Endothelial cell of umbilical vein (primary cell): ENCODE measurements around the gene UBAP2L. TPM values are rescaled to one million over a fixed set of nuclear protein-coding genes. Genes with fewer than 3 reads are reported as not detected.

ENCODE experiments used
- BruUV-seq: library from RNA; stranded (reverse); fragments of 400-500 nt; replicated peaks from 2 replicates; lab custom pipeline; 2021; lab: Mats Ljungman, UMichigan
- CTCF ChIA-PET: fragments of 300-600, 350-600 bp; sonication (Branson Sonifier 250); formaldehyde crosslinking; loops from one replicate; lab custom pipeline; 2021; ENCODE audit warnings: antibody characterized with exemption, inconsistent platforms; lab: Charles Lee
- POLR2A ChIA-PET: fragments of 300-600, 350-600 bp; sonication (Branson Sonifier 250); formaldehyde crosslinking; loops from one replicate; lab custom pipeline; 2021; ENCODE audit warnings: antibody characterized with exemption, inconsistent platforms; lab: Charles Lee
- DNase-seq: peaks from one replicate; pipeline ENCODE4 v3.0.0-alpha.2; 2011; ENCODE audit warnings: low read depth, low spot score
- FAIRE-seq: peaks from 2 replicates; lab custom pipeline; 2011; peaks lifted over from hg19 to GRCh38; lab: Jason Lieb, UNC
- H2AFZ ChIP-seq: 2 replicates; pipeline ENCODE4 v1.6.0; 2012; ENCODE audit warnings: low read depth, low read length, control low read depth, inconsistent platforms
- H3K27ac ChIP-seq: 2 replicates; pipeline ENCODE4 v1.5.1; 2011; ENCODE audit warnings: low read depth, mild to moderate bottlenecking, control low read depth, low read length, moderate library complexity; ENCODE audit not compliant: insufficient read depth
- H3K27me3 ChIP-seq, 2 experiments: 2 replicates each; pipeline versions ENCODE4 v1.6.0 to v1.6.1; 2011; ENCODE audit warnings: low read length in 2 of 2, mixed read lengths in 1 of 2; ENCODE audit not compliant: control insufficient read depth in 2 of 2, insufficient read depth in 2 of 2
- H3K36me3 ChIP-seq, 2 experiments: 2 replicates in 1 of 2; 3 replicates in 1 of 2; pipeline ENCODE4 v1.5.1; 2011; ENCODE audit warnings: low read length in 2 of 2, mild to moderate bottlenecking in 1 of 2, moderate library complexity in 1 of 2; ENCODE audit not compliant: control insufficient read depth in 2 of 2, insufficient read depth in 2 of 2; ENCODE audit errors: extremely low read depth in 1 of 2
- H3K4me1 ChIP-seq: 3 replicates; pipeline ENCODE4 v1.5.1; 2011; ENCODE audit warnings: mild to moderate bottlenecking, low read length; ENCODE audit not compliant: control insufficient read depth, insufficient read depth; ENCODE audit errors: extremely low read depth
- H3K4me2 ChIP-seq: 2 replicates; pipeline ENCODE4 v1.6.1; 2011; ENCODE audit warnings: low read length, control low read depth, mixed read lengths; ENCODE audit not compliant: insufficient read depth
- H3K4me3 ChIP-seq, 3 experiments: fragments of 200-600 bp in 1 of 3; sonication (generic), shearing (Covaris generic) in 1 of 3; replicated peaks in 1 of 3; 2 replicates each; pipeline ENCODE4 v1.5.1; 2011 to 2016; ENCODE audit warnings: control low read depth in 3 of 3, low read length in 3 of 3, mild to moderate bottlenecking in 2 of 3, inconsistent platforms in 1 of 3, low read depth in 1 of 3, moderate library complexity in 1 of 3; ENCODE audit not compliant: insufficient read depth in 1 of 3
- H3K79me2 ChIP-seq: 2 replicates; pipeline ENCODE4 v1.6.0; 2012; ENCODE audit warnings: low read length, inconsistent platforms; ENCODE audit not compliant: control insufficient read depth, insufficient read depth
- H3K9ac ChIP-seq: replicated peaks from 2 replicates; pipeline ENCODE3; 2011; ENCODE audit warnings: low read length, control low read depth; ENCODE audit not compliant: insufficient read depth; ENCODE audit errors: extremely low read depth
- H3K9me1 ChIP-seq: replicated peaks from 3 replicates; pipeline ENCODE4 v1.6.0; 2011; ENCODE audit warnings: mild to moderate bottlenecking, low read length; ENCODE audit not compliant: control insufficient read depth, insufficient read depth; ENCODE audit errors: extremely low read depth
- H3K9me3 ChIP-seq: replicated peaks from 2 replicates; pipeline ENCODE4 v1.5.1; 2012; ENCODE audit warnings: low read length, inconsistent platforms; ENCODE audit not compliant: control insufficient read depth, insufficient read depth
- H4K20me1 ChIP-seq: replicated peaks from 2 replicates; pipeline ENCODE3; 2011; ENCODE audit warnings: mild to moderate bottlenecking, low read length; ENCODE audit not compliant: control insufficient read depth, insufficient read depth; ENCODE audit errors: extremely low read depth
- CTCF ChIP-seq, 2 donors: IDR thresholded peaks; 1 replicate in 1 of 2; 2 replicates in 1 of 2; pipeline ENCODE4 v1.5.1; 2011; ENCODE audit warnings: low read length in 2 of 2, mild to moderate bottlenecking in 2 of 2, moderate library complexity in 2 of 2, control low read depth in 1 of 2, inconsistent platforms in 1 of 2, low read depth in 1 of 2; ENCODE audit not compliant: insufficient read depth in 1 of 2; ENCODE audit errors: extremely low read depth in 1 of 2
- FOS ChIP-seq: IDR thresholded peaks from 2 replicates; pipeline ENCODE4 v1.6.1; 2011; ENCODE audit warnings: mild to moderate bottlenecking, low read length, moderate library complexity, borderline replicate concordance; ENCODE audit not compliant: insufficient read depth
- JUN ChIP-seq: IDR thresholded peaks from 2 replicates; pipeline ENCODE4 v1.6.1; 2011; ENCODE audit warnings: borderline replicate concordance, low read depth; ENCODE audit not compliant: insufficient read length, insufficient read depth
- MAX ChIP-seq: IDR thresholded peaks from 2 replicates; pipeline ENCODE4 v1.6.1; 2011; ENCODE audit not compliant: insufficient read depth, insufficient read length
- MYC ChIP-seq: IDR thresholded peaks from one replicate; pipeline ENCODE4 v1.6.1; 2011; ENCODE audit warnings: mild to moderate bottlenecking, low read depth, low read length
- POLR2AphosphoS5 ChIP-seq: IDR thresholded peaks from 2 replicates; pipeline ENCODE4 v1.6.1; 2012; ENCODE audit warnings: low read depth, mild to moderate bottlenecking, control low read depth, low read length, moderate library complexity; ENCODE audit not compliant: insufficient read depth
- dilution Hi-C: fragments of 300-500 bp; cut with MboI; formaldehyde crosslinking; loops from one replicate; pipeline ENCODE4 v1.15.0; 2019; ENCODE audit warnings: low sequenced_read_pairs; ENCODE audit not compliant: extremely low pct_ligation_motif_present
- intact Hi-C: fragments of 100-400 bp; cut with micrococcal nuclease; formaldehyde crosslinking; loops from one replicate; pipeline ENCODE4 v1.10.0; 2022
- polyA plus RNA-seq, 4 experiments: library from polyadenylated mRNA; depleted of rRNA in 3 of 4; stranded (reverse) in 3 of 4; unstranded in 1 of 4; fragments of >200 nt; gene quantifications; 2 replicates each; pipeline versions ENCODE4 v1.2.1 to v1.2.3, GENCODE V29; 2011 to 2012; ENCODE audit warnings: missing spikeins in 1 of 4
- total RNA-seq: library from RNA; stranded (reverse); gene quantifications from 2 replicates; pipeline ENCODE4 v1.2.3, GENCODE V29; 2021

UBAP2L gene
- total and polyA plus RNA-seq, 2 donors (not counting 3 experiments of a cell fraction or from before 2014, with no cell fraction given) = 229 to 280 TPM

- H3K4me3 ChIP-seq = peak overlapping the region; percentile 43 to 93 (median 60)
- no peak overlapping the region for H2AFZ ChIP-seq
- dilution Hi-C loops (no loop called here), intact Hi-C loops (no loop called here)
- no peaks in the 10 kb centered on the region for H4K20me1 ChIP-seq
- H3K9me1 ChIP-seq = no peaks in the 10 kb centered on the region
- peaks cover 75% of the 10 kb centered on the region for H3K79me2 ChIP-seq
- H3K4me1 ChIP-seq = peaks cover 25% of the 10 kb centered on the region
- POLR2A ChIA-PET = interaction anchor here (1.3 kb wide), 1 partner anchor 20 kb away, joined by 6 read pairs; no protein-coding TSS in a partner anchor
- H3K36me3 ChIP-seq = peaks cover 5 to 6% of the 10 kb centered on the region in 2 experiments
- CTCF ChIA-PET = interaction anchor here (1.2 to 2.4 kb wide), 5 partner anchors 9 to 115 kb away, joined by 3 to 25 read pairs (median 4); partner anchors contain the start of gene HAX1
- no peaks in the 10 kb centered on the region for H3K27me3 ChIP-seq
- BruUV-seq = no TSS peak
- no peaks in the 10 kb centered on the region for H3K9me3 ChIP-seq
- H3K27ac ChIP-seq = peak overlapping the region; percentile 93
- no peak for DNase-seq
- peak overlapping the region; percentile 98 for H3K9ac ChIP-seq
- no peak for FAIRE-seq
- H3K4me2 ChIP-seq = peak overlapping the region; percentile 93
- TF ChIP-seq POLR2AphosphoS5 = no peak
- no peak for TF ChIP-seq CTCF (IDR thresholded peaks at IDR 0.05; ENCODE audit: extremely low read depth in 1 of 2, insufficient read depth in 1 of 2, low read depth in 1 of 2, low read length in 2 of 2)
- no peak for TF ChIP-seq MYC
- TF ChIP-seq MAX = no peak
- no peak for TF ChIP-seq JUN
- TF ChIP-seq FOS = no peak
These were observed 1.2 kb upstream of the UBAP2L start for GRCh38 chr1:154219541-154219940.
